SK-N-SH treated with all-trans-retinoic acid at 6 μM for 48 hours (cell line): ENCODE results near the gene TBC1D16.

Experiments used
- ARNTL ChIP-seq: fragments of 450-650 bp; formaldehyde crosslinking; IDR thresholded peaks from 2 replicates; pipeline ENCODE4 v1.5.0; 2020; ENCODE audit warnings: low read depth, mild to moderate bottlenecking, moderate library complexity, borderline replicate concordance
- BACH2 ChIP-seq: fragments of 250-450 bp; sonication (Bioruptor Pico); IDR thresholded peaks from 2 replicates; pipeline ENCODE4 v1.9.0; 2021; ENCODE audit warnings: mild to moderate bottlenecking, borderline replicate concordance
- ESRRG ChIP-seq: fragments of 250-450 bp; sonication (Bioruptor Pico); IDR thresholded peaks from 2 replicates; pipeline ENCODE4 v1.6.1; 2021; ENCODE audit warnings: mild to moderate bottlenecking
- ISL1 ChIP-seq: fragments of 250-450 bp; sonication (Bioruptor Pico); IDR thresholded peaks from 2 replicates; pipeline ENCODE4 v2.1.2; 2022; ENCODE audit warnings: mild to moderate bottlenecking, moderate library complexity
- RARB ChIP-seq: fragments of 250-450 bp; sonication (Bioruptor Pico); IDR thresholded peaks from 2 replicates; pipeline ENCODE4 v1.8.0; 2021; ENCODE audit warnings: mild to moderate bottlenecking, moderate library complexity
- SNAI2 ChIP-seq: fragments of 250-450 bp; sonication (Bioruptor Pico); IDR thresholded peaks from 2 replicates; pipeline ENCODE4 v1.5.0; 2020; ENCODE audit warnings: mild to moderate bottlenecking, moderate library complexity
- ZC3H10 ChIP-seq: fragments of 250-450 bp; sonication (Bioruptor Pico); IDR thresholded peaks from 2 replicates; pipeline ENCODE4 v1.5.1; 2021; ENCODE audit warnings: mild to moderate bottlenecking, moderate library complexity
- ZFP3 ChIP-seq: fragments of 250-450 bp; sonication (Bioruptor Pico); IDR thresholded peaks from 2 replicates; pipeline ENCODE4 v1.5.0; 2020; ENCODE audit warnings: mild to moderate bottlenecking, moderate library complexity
- ZFP30 ChIP-seq: fragments of 450-650 bp; formaldehyde crosslinking; IDR thresholded peaks from 2 replicates; pipeline ENCODE4 v1.5.0; 2022; ENCODE audit warnings: mild to moderate bottlenecking, moderate library complexity
- ZNF565 ChIP-seq: fragments of 450-650 bp; formaldehyde crosslinking; conservative IDR thresholded peaks from 2 replicates; pipeline ENCODE4 v1.5.0; 2020; ENCODE audit warnings: low read depth, mild to moderate bottlenecking, moderate library complexity
- ZNF70 ChIP-seq: fragments of 450-650 bp; formaldehyde crosslinking; IDR thresholded peaks from 2 replicates; pipeline ENCODE4 v1.5.0; 2020; ENCODE audit warnings: mild to moderate bottlenecking, moderate library complexity
- TF ChIP-seq, protein P1 (sequence below): fragments of 250-450 bp; sonication (Bioruptor Pico); IDR thresholded peaks from 2 replicates; pipeline ENCODE4 v1.5.1; 2020; ENCODE audit warnings: low read depth, mild to moderate bottlenecking, moderate library complexity
- TF ChIP-seq, protein P2 (sequence below): fragments of 250-450 bp; sonication (Bioruptor Pico); IDR thresholded peaks from 2 replicates; pipeline ENCODE4 v1.8.0; 2020; ENCODE audit warnings: mild to moderate bottlenecking, moderate library complexity, borderline replicate concordance
- TF ChIP-seq, protein P3 (sequence below): fragments of 250-450 bp; sonication (Bioruptor Pico); IDR thresholded peaks from 2 replicates; pipeline ENCODE4 v1.5.0; 2020; ENCODE audit warnings: mild to moderate bottlenecking, moderate library complexity

GRCh38 chr17:80012765-80013741 lies 22.6 kb downstream of the TBC1D16 start:
- TF ChIP-seq, protein P1, sequence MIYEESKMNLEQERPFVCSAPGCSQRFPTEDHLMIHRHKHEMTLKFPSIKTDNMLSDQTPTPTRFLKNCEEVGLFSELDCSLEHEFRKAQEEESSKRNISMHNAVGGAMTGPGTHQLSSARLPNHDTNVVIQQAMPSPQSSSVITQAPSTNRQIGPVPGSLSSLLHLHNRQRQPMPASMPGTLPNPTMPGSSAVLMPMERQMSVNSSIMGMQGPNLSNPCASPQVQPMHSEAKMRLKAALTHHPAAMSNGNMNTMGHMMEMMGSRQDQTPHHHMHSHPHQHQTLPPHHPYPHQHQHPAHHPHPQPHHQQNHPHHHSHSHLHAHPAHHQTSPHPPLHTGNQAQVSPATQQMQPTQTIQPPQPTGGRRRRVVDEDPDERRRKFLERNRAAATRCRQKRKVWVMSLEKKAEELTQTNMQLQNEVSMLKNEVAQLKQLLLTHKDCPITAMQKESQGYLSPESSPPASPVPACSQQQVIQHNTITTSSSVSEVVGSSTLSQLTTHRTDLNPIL (CRISPR knock-in tag) = no peak
- no peak for TF ChIP-seq ESRRG (CRISPR knock-in tag)
- TF ChIP-seq ZFP3 = no peak
- TF ChIP-seq SNAI2 = no peak
- TF ChIP-seq, protein P2, sequence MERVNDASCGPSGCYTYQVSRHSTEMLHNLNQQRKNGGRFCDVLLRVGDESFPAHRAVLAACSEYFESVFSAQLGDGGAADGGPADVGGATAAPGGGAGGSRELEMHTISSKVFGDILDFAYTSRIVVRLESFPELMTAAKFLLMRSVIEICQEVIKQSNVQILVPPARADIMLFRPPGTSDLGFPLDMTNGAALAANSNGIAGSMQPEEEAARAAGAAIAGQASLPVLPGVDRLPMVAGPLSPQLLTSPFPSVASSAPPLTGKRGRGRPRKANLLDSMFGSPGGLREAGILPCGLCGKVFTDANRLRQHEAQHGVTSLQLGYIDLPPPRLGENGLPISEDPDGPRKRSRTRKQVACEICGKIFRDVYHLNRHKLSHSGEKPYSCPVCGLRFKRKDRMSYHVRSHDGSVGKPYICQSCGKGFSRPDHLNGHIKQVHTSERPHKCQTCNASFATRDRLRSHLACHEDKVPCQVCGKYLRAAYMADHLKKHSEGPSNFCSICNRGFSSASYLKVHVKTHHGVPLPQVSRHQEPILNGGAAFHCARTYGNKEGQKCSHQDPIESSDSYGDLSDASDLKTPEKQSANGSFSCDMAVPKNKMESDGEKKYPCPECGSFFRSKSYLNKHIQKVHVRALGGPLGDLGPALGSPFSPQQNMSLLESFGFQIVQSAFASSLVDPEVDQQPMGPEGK (CRISPR knock-in tag) = no peak
- TF ChIP-seq ZNF565 = no peak
- no peak for TF ChIP-seq ISL1
- TF ChIP-seq ZNF70 (CRISPR knock-in tag) = no peak
- TF ChIP-seq RARB (CRISPR knock-in tag) = no peak
- TF ChIP-seq ZFP30 (CRISPR knock-in tag) = no peak
- TF ChIP-seq, protein P3, sequence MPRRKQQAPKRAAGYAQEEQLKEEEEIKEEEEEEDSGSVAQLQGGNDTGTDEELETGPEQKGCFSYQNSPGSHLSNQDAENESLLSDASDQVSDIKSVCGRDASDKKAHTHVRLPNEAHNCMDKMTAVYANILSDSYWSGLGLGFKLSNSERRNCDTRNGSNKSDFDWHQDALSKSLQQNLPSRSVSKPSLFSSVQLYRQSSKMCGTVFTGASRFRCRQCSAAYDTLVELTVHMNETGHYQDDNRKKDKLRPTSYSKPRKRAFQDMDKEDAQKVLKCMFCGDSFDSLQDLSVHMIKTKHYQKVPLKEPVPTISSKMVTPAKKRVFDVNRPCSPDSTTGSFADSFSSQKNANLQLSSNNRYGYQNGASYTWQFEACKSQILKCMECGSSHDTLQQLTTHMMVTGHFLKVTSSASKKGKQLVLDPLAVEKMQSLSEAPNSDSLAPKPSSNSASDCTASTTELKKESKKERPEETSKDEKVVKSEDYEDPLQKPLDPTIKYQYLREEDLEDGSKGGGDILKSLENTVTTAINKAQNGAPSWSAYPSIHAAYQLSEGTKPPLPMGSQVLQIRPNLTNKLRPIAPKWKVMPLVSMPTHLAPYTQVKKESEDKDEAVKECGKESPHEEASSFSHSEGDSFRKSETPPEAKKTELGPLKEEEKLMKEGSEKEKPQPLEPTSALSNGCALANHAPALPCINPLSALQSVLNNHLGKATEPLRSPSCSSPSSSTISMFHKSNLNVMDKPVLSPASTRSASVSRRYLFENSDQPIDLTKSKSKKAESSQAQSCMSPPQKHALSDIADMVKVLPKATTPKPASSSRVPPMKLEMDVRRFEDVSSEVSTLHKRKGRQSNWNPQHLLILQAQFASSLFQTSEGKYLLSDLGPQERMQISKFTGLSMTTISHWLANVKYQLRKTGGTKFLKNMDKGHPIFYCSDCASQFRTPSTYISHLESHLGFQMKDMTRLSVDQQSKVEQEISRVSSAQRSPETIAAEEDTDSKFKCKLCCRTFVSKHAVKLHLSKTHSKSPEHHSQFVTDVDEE (CRISPR knock-in tag) = no peak
- TF ChIP-seq ARNTL (CRISPR knock-in tag) = no peak
- TF ChIP-seq ZC3H10 (CRISPR knock-in tag) = no peak
- TF ChIP-seq BACH2 = no peak
